Heart left ventricle (tissue), 16 donors: ENCODE data around the gene SPSB1. TPM values are rescaled to one million over a fixed set of nuclear protein-coding genes. Genes with fewer than 3 reads are reported as not detected.

ENCODE experiments used
- ATAC-seq, 4 donors: fragments of 200-7000 bp; cut with Tn5 transposase; one replicate each; pipeline ENCODE4 v1.9.1; 2020 to 2022; ENCODE audit warnings: moderate library complexity in 4 of 4, mild to moderate bottlenecking in 3 of 4, moderate number of reproducible peaks in 1 of 4
- DNase-seq, 5 donors: peaks; one replicate each; pipeline ENCODE4 v3.0.0-alpha.2; 2020
- H3K27ac ChIP-seq, 12 donors: fragments of 200-600 bp; sonication (generic) in 4 of 12; one replicate each; pipeline versions ENCODE4 v1.5.0 to v1.8.0; 2016 to 2022; ENCODE audit warnings: mild to moderate bottlenecking in 2 of 12
- H3K27me3 ChIP-seq, 9 donors: fragments of 200-600 bp; sonication (generic) in 2 of 9; one replicate each; pipeline versions ENCODE4 v1.5.1 to v1.8.0; 2016 to 2022; ENCODE audit warnings: mild to moderate bottlenecking in 3 of 9
- H3K36me3 ChIP-seq, 9 donors: fragments of 200-600 bp; sonication (generic) in 2 of 9; one replicate each; pipeline versions ENCODE4 v1.5.0 to v1.8.0; 2018 to 2022; ENCODE audit warnings: mild to moderate bottlenecking in 2 of 9
- H3K4me1 ChIP-seq, 12 donors: fragments of 200-600 bp; sonication (generic) in 4 of 12; one replicate each; pipeline versions ENCODE4 v1.5.0 to v1.8.0; 2016 to 2022; ENCODE audit warnings: mild to moderate bottlenecking in 3 of 12
- H3K4me3 ChIP-seq, 12 donors: fragments of 200-600 bp; sonication (generic) in 4 of 12; one replicate each; pipeline versions ENCODE4 v1.5.0 to v1.8.0; 2017 to 2022; ENCODE audit warnings: mild to moderate bottlenecking in 9 of 12, moderate library complexity in 4 of 12
- H3K9me3 ChIP-seq, 12 donors: fragments of 200-600 bp; sonication (generic) in 4 of 12; one replicate each; pipeline versions ENCODE4 v1.5.0 to v1.8.0; 2016 to 2022; ENCODE audit warnings: mild to moderate bottlenecking in 1 of 12
- CTCF ChIP-seq, 12 donors: fragments of 200-600 bp; sonication (generic) in 4 of 12; IDR thresholded peaks; one replicate each; pipeline versions ENCODE4 v1.5.0 to v1.8.0; 2018 to 2022; ENCODE audit warnings: antibody characterized with exemption in 12 of 12, mild to moderate bottlenecking in 5 of 12
- POLR2A ChIP-seq, 2 donors: fragments of 450-650 bp; IDR thresholded peaks; one replicate each; pipeline ENCODE4 v1.6.1; 2017; ENCODE audit warnings: antibody characterized with exemption in 2 of 2, mild to moderate bottlenecking in 2 of 2, moderate library complexity in 2 of 2
- WGBS, 4 donors: extraction: QIAGEN DNeasy Blood & Tissue Kit in 2 of 4; methylation state at CpG; one replicate each; pipeline versions ENCODE4 v1.1.5 to v1.1.7; 2013 to 2018; 5-methylcytosine and 5-hydroxymethylcytosine counted together
- intact Hi-C, 10 donors: fragments of 100-400 bp; cut with DNase I; formaldehyde crosslinking; loops; one replicate each; pipeline versions ENCODE4 v1.11.1 to v1.14.2; 2022
- polyA plus RNA-seq, 2 donors: library from polyadenylated mRNA; stranded (reverse); fragments of 200-250 nt; gene quantifications; one replicate each; pipeline ENCODE4 v1.2.3, GENCODE V29; 2013
- total RNA-seq, 9 donors: library from RNA; depleted of rRNA in 2 of 9; stranded (reverse); fragments of >200 nt in 2 of 9; fragmentation: NEBNext Ultra II Directional in 3 of 9; extraction: Animal tissue kit (Norgen Biotek cat#: 25700) in 3 of 9; gene quantifications; one replicate each; pipeline versions ENCODE4 v1.1.0 to v1.2.4, GENCODE V29; 2016 to 2023
- donor health status: ischemic (EF 13 %, LVEDD 7.1; RV severe dilation, severe dysfunction).
- donor health status: healthy with polysubstance abuse.
- donor health status: DM: no; HTN: yes; CAD: no.
- donor health status: DM: no; HTN: no; CAD: no.
- donor health status: ischemic (EF 25% LVEDD 6.9; RV normal size, moderate dysfunction).
- donor health status: ischemic (EF 25% LVEDD 5.7; RV mildly dilated, moderate dysfunction).
- donor health status: healthy.
- donor health status: DM: yes; HTN: yes; CAD: no.
- donor health status: ischemic (EF 35%, LVEDD 5.7; RV mildly dilated, moderate dysfunction).
- donor health status: nonischemic (EF 11% LVEDD 7.7; RV severe dilation, severe dysfunction).
- donor health status: DM: yes; HTN: yes; CAD: no.
- donor health status: PGD.
- donor health status: ischemic (EF 29% LVEDD 5.4; RV normal size, mild dysfunction).
- donor health status: nonischemic (EF 23%, LVEDD 6.1; RV moderate dilation, normal function).

SPSB1 gene
- total and polyA plus RNA-seq, 11 donors: 7.0 to 27.2 (median 9.2) TPM

DNA sequence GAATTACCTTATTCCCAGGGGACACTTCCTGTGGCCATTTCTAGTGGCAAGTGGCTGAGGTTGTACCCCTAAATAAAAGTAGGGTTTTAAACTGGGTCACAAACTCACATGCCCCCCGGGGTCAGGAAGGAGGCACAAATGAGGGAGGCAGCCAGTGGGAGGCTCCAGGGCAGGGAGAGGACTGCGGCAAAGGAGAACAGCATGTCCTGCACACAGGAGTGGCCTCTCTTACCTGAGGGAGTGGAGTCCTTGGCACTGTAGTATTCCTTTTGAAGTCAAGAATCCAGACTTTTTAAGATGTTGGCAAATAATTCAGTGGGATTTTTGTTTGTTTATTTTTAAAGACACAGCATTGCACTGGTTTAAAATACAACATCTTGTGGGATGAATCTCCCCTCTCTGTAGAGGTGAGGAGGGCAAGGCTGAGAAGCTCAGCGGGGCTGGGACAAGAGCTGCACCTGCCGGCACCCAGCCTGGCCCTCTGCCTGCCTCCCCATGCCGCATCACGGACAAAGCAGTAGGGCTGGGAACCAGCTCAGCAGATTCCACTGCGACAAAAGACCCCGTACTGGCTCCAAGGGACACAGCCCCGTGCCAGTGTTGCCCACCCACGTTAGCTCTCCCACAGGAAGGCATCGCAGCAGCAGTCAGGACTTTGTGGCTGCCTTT lies 22.2 kb downstream of the SPSB1 start:
- H3K27me3 ChIP-seq: no peaks in the 10 kb centered on the region
- DNase-seq (no peak), ATAC-seq (no peak)
- TF ChIP-seq CTCF (IDR thresholded peaks at IDR 0.05): no peak
- no peak for TF ChIP-seq POLR2A (IDR thresholded peaks at IDR 0.05)
- H3K27ac ChIP-seq: peak overlapping the region in 1 of 12 donors; percentile 19
- intact Hi-C loops: no loop called here
- peaks cover 0 to 5% (median 0%) of the 10 kb centered on the region in 9 donors for H3K36me3 ChIP-seq
- 84 to 88% (median 87%) methylated on average over 11 of the region's 11 CpGs for WGBS, 4 donors
- H3K4me3 ChIP-seq: no peak overlapping the region
- peaks cover 0 to 34% (median 14%) of the 10 kb centered on the region in 12 donors for H3K4me1 ChIP-seq
- no peaks in the 10 kb centered on the region for H3K9me3 ChIP-seq

DNA sequence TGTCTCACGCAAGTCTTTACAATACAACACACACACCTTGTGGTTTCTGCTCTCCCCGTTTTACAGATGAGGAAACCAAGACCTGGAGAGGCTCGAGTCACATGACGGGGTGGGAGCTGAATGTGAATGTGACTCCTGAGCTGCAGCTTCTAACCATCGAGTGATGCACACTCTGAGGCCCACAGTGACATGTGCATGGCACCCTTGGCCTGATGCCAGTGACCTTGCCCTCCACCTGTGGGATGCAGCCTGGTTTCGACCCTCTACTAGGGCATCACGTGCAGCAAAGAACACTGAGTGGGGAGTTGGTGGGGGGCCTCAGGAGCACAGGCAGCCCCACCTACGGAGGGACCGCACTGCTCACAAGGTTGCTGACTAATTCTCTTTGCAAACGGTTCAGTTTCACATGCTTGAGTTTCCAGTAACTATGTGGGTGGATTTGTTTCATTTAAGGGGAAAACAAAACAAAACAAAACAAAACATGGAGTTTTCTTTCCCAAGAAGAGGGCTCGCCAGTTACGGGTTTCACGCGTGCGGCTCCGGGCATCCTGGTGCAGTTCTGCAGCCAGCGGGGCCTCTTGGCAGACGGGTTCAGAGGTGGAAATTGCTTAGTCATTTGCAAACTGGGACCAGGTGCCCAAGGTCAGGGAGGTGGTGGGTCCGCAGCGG lies 22.9 kb downstream of the SPSB1 start:
- no peaks in the 10 kb centered on the region for H3K9me3 ChIP-seq
- no peaks in the 10 kb centered on the region for H3K27me3 ChIP-seq
- WGBS, 4 donors: 78 to 86% (median 83%) methylated on average over 19 to 20 of the region's 20 CpGs
- TF ChIP-seq POLR2A (IDR thresholded peaks at IDR 0.05) (no peak), CTCF (IDR thresholded peaks at IDR 0.05) (no peak)
- H3K4me3 ChIP-seq: no peak overlapping the region
- intact Hi-C loops: no loop called here
- ATAC-seq: no peak
- no peak for DNase-seq
- peak overlapping the region in 1 of 12 donors; percentile 24 for H3K27ac ChIP-seq
- peaks cover 0 to 37% (median 14%) of the 10 kb centered on the region in 12 donors for H3K4me1 ChIP-seq
- H3K36me3 ChIP-seq: peaks cover 0 to 5% (median 0%) of the 10 kb centered on the region in 9 donors

DNA sequence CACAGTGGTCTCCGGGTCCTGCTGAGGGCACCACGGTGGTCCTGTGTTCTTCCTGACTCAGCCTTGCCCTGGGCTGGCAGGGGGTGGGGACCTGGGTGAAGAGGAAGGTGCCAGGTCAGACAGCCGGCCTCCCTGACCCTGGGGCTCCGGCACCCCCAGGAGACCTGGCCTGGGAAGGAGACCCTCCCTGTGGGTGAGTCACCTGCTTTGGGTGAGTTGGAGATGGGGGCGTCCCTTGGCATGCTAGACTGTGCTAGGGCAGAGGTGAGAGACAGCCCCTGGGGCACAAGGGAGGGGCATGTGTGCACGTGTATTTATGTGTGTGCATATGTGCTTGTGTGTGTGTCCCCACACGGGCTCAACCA lies 23.4 kb downstream of the SPSB1 start:
- Histone ChIP-seq H3K4me3 (no peak overlapping the region), H3K9me3 (no peaks in the 10 kb centered on the region), H3K27ac (peak overlapping the region in 1 of 12 donors; percentile 24), H3K27me3 (no peaks in the 10 kb centered on the region), H3K36me3 (peaks cover 0 to 5% (median 0%) of the 10 kb centered on the region in 9 donors), H3K4me1 (peaks cover 0 to 40% (median 14%) of the 10 kb centered on the region in 12 donors)
- 72 to 92% (median 87%) methylated on average over 6 to 7 of the region's 7 CpGs for WGBS, 4 donors
- DNase-seq (no peak), ATAC-seq (no peak)
- TF ChIP-seq CTCF (IDR thresholded peaks at IDR 0.05) (no peak), POLR2A (IDR thresholded peaks at IDR 0.05) (no peak)
- intact Hi-C loops: no loop called here

DNA sequence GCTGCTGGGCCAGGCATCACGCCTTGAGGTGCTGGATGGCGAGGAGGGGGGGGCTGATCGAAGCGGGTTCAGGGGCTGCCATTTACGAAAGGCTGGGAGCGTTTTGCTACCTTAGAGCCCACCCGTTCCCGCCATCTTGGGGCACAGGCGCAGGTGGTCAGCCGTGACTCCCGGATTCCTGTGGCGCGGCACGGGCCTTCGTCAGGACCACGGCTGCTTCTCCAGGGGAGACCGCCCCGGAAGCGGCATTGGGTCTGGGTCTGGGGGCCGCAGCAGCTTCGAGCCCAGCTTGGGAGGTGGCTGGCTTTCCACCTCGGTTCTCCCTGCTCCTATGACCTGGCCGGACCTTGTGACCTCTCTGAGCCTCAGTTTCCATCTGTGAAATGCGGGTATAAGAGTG lies 23.8 kb downstream of the SPSB1 start:
- peaks cover 0 to 5% (median 0%) of the 10 kb centered on the region in 9 donors for H3K36me3 ChIP-seq
- ATAC-seq (no peak), DNase-seq (peak in 1 of 5 donors; percentile 40)
- peak overlapping the region in 1 of 12 donors; percentile 62 for H3K27ac ChIP-seq
- peaks cover 0 to 40% (median 13%) of the 10 kb centered on the region in 12 donors for H3K4me1 ChIP-seq
- H3K4me3 ChIP-seq: no peak overlapping the region
- intact Hi-C loops: no loop called here
- no peaks in the 10 kb centered on the region for H3K9me3 ChIP-seq
- WGBS, 4 donors: 97 to 98% (median 97%) methylated on average over 10 to 24 of the region's 24 CpGs
- no peaks in the 10 kb centered on the region for H3K27me3 ChIP-seq
- TF ChIP-seq POLR2A (IDR thresholded peaks at IDR 0.05): no peak
- TF ChIP-seq CTCF (IDR thresholded peaks at IDR 0.05): no peak
